Left ventricle myocardium inferior (tissue), 1 donor: ENCODE results near the gene HEG1. TPM values are rescaled to one million over a fixed set of nuclear protein-coding genes. Genes with fewer than 3 reads are reported as not detected.
"Not testable (repeated sequence)": the region's sequence is repeated elsewhere in the genome, so short reads cannot be mapped to it uniquely, and the experiment has no call there.

ENCODE experiments used
- DNase-seq: peaks from one replicate; pipeline ENCODE4 v3.0.0-alpha.2; 2020
- H3K27ac ChIP-seq: fragments of 200-600 bp; replicated peaks from 2 replicates; pipeline ENCODE4 v1.8.0; 2021
- H3K27me3 ChIP-seq: fragments of 200-600 bp; 2 replicates; pipeline ENCODE4 v1.8.0; 2021; ENCODE audit warnings: low read depth
- H3K36me3 ChIP-seq: fragments of 200-600 bp; 2 replicates; pipeline ENCODE4 v1.8.0; 2021
- H3K4me1 ChIP-seq: fragments of 200-600 bp; 2 replicates; pipeline ENCODE4 v1.8.0; 2021
- H3K4me3 ChIP-seq: fragments of 200-600 bp; 2 replicates; pipeline ENCODE4 v1.8.0; 2021; ENCODE audit warnings: mild to moderate bottlenecking, moderate library complexity
- H3K9me3 ChIP-seq: fragments of 200-600 bp; replicated peaks from 2 replicates; pipeline ENCODE4 v1.8.0; 2021
- intact Hi-C: fragments of 100-400 bp; cut with micrococcal nuclease; formaldehyde crosslinking; loops from one replicate; pipeline ENCODE4 v1.11.0; 2022
- total RNA-seq: library from RNA; stranded (reverse); fragmentation: NEBNext Ultra II Directional; extraction: Animal tissue kit (Norgen Biotek cat#: 25700); gene quantifications from one replicate; pipeline ENCODE4 v1.2.1, GENCODE V29; 2021
- TF ChIP-seq, protein P1 (sequence below): fragments of 200-600 bp; IDR thresholded peaks from 2 replicates; pipeline ENCODE4 v1.8.0; 2021; ENCODE audit warnings: antibody characterized with exemption, mild to moderate bottlenecking, borderline replicate concordance
- donor health status: DM: no; HTN: yes; CAD: no; lungs with severe emphysema.

Gene HEG1
- total RNA-seq, 1 donor from 2014 or later: 105 TPM

DNA sequence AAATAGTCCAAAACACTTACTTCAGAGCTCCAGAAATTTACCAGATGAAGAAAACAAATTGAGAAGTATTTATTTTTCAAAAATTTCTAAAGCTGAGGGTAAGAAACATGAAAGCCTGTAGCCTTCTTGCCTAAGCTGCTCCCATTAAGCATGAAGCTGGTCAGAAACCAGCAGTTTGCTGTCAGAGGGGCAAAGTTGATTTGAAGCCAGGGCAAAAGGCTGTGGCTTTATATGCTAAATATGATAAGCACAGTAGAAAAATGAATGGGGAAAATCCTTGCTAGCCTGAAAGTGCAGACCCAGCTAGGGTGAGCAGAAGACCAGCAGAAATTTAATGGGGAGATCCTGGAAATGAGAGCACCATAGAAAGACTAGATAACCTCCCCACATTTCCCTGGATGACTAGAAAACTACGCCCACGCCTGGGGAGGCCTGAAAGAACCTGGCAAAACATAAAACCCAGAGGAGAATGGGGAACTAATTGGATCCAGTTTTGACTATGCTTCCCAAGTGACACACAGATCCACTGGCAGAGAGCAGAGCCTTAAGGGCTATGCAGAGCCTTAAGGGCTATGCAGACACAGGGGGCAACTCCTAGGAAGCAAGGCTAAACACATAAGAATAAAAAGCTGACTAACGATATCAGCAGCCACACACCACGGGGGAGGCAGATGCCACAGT lies 43.0 kb upstream of the HEG1 start:
- Histone ChIP-seq H3K36me3 (no peaks in the 10 kb centered on the region), H3K4me3 (no peak overlapping the region), H3K4me1 (no peaks in the 10 kb centered on the region), H3K27me3 (no peaks in the 10 kb centered on the region), H3K9me3 (peaks cover 17% of the 10 kb centered on the region), H3K27ac (no peak overlapping the region)
- TF ChIP-seq, protein P1, sequence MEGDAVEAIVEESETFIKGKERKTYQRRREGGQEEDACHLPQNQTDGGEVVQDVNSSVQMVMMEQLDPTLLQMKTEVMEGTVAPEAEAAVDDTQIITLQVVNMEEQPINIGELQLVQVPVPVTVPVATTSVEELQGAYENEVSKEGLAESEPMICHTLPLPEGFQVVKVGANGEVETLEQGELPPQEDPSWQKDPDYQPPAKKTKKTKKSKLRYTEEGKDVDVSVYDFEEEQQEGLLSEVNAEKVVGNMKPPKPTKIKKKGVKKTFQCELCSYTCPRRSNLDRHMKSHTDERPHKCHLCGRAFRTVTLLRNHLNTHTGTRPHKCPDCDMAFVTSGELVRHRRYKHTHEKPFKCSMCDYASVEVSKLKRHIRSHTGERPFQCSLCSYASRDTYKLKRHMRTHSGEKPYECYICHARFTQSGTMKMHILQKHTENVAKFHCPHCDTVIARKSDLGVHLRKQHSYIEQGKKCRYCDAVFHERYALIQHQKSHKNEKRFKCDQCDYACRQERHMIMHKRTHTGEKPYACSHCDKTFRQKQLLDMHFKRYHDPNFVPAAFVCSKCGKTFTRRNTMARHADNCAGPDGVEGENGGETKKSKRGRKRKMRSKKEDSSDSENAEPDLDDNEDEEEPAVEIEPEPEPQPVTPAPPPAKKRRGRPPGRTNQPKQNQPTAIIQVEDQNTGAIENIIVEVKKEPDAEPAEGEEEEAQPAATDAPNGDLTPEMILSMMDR: no peak
- intact Hi-C loops: no loop called here
- no peak for DNase-seq

DNA sequence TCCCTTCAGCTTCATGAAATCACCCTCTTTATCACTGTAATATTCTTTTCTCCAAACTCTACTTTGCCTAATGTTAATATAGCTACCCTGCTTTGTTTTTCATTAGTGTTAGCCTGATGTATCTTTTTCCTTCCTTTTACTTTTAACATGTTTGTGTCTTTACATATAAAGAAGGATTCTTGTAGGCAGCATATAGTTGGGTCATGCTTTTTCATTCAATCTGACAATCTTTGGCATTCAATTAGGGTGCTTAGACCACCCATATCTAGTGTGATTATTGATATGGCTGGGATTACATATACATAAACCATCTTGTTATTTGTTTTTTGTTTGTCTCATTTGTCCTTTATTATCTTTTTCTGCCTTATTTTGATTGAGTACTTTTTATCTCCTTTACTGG lies 34.9 kb upstream of the HEG1 start:
- no peak overlapping the region for H3K4me3 ChIP-seq
- no peaks in the 10 kb centered on the region for H3K27me3 ChIP-seq
- DNase-seq: no peak
- peaks cover 15% of the 10 kb centered on the region for H3K9me3 ChIP-seq
- no peaks in the 10 kb centered on the region for H3K36me3 ChIP-seq
- H3K27ac ChIP-seq: no peak overlapping the region
- intact Hi-C loops: no loop called here
- TF ChIP-seq, protein P1: no peak
- peaks cover 11% of the 10 kb centered on the region for H3K4me1 ChIP-seq

DNA sequence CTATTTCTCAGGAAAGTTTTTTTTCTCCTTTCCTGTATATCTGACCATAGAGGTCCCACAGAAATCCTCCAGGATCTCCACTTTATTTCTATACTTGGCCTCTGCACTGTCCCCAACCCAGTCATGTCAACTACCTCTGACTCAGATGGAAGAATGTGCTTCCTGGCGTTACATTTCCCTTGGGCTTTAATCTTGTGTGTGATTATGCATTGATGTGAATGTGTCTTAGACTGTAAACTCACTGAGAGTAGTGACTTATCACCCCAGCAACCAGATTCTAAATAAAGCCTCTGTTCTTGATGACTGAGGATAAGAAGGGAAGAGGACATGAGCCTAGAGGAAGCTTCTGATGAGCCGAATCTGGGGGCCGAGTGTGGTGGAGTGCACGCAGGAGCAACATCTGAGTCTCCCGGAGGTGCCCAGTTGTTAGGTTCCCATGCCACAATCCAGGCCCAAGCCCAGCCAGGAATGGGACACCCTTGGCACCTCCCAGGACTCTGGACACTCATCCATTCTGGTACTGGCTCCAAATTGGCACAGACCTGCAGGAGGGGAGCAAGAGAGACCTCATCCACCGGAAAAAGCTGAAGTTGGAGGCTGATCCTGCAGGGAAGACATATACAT lies 32.1 kb upstream of the HEG1 start:
- peaks cover 11% of the 10 kb centered on the region for H3K4me1 ChIP-seq
- TF ChIP-seq, protein P1: no peak
- intact Hi-C loops: no loop called here

DNA sequence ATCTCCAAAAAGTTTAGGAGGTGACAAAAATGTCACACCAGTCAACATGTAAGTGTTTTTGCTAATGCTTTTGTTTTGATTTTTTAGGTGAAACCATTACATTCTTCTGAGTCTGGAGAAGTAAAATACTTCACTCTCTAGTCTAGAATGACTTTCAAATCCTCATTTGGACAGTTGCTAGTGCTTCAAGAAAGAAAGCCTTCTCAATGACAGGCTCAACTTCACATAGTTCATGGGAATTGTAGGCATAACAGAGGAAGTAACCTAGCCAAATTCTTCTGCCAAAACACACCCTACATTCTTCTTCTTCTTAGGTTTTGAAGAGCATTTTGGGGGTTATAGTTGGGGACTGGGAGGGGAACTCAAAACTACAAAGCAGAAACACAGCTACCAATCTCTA lies 29.4 kb upstream of the HEG1 start:
- Histone ChIP-seq H3K36me3 (no peaks in the 10 kb centered on the region), H3K27me3 (no peaks in the 10 kb centered on the region)
- TF ChIP-seq, protein P1: no peak

More for the DNA sequence above, 32.1 kb upstream of the HEG1 start:
- no peak for DNase-seq
- Histone ChIP-seq H3K4me3 (no peak overlapping the region), H3K36me3 (no peaks in the 10 kb centered on the region), H3K9me3 (peaks cover 14% of the 10 kb centered on the region), H3K27me3 (no peaks in the 10 kb centered on the region), H3K27ac (no peak overlapping the region)

DNA sequence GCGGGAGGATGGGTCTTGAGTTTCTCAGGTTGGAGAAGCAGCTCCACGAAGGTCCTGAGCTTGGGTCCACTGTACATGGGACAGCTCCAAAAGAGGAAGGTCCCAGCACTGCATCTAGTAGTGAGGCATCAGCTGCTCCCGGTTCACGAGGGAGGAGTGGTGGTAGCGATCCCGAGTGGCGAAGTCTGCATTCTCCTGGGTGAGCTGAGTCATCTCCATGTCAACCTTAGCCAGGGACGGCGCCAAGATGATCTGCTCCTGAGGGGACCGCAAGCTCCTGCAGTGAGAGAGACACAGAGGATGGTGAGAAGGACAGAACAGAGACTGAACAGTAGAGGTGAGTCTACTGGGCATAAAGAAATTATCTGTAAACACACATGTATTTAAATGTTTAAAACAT lies 28.0 kb upstream of the HEG1 start:
- no peak overlapping the region for H3K4me3 ChIP-seq
- no peak for DNase-seq
- H3K9me3 ChIP-seq: no peaks in the 10 kb centered on the region
- H3K4me1 ChIP-seq: peaks cover 18% of the 10 kb centered on the region
- no peaks in the 10 kb centered on the region for H3K27me3 ChIP-seq
- no peaks in the 10 kb centered on the region for H3K36me3 ChIP-seq
- H3K27ac ChIP-seq: no peak overlapping the region
- intact Hi-C loops: no loop called here
- TF ChIP-seq, protein P1: no peak

More for the DNA sequence above, 29.4 kb upstream of the HEG1 start:
- intact Hi-C loops: no loop called here
- H3K27ac ChIP-seq: no peak overlapping the region
- no peak for DNase-seq
- H3K4me1 ChIP-seq: peaks cover 11% of the 10 kb centered on the region
- H3K4me3 ChIP-seq: no peak overlapping the region
- H3K9me3 ChIP-seq: peaks cover 2% of the 10 kb centered on the region

DNA sequence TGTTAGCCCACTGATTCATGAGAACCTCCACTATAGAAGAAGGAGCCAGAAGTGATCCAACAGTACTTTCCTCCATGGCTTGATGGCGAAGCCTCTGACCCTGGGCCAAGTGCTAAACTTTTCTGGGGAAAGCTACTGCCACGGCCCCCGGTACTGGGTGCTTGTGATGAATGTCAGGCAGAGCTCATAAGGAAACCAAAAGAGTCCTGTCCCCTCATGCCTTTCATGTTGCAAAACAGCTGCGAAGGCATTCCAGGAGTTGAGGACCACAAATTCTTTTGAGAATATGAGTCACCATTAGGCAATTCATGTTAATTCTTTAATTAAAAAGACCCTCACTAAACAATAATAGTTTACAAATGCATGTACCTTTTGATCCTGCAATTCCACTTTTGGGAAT lies 26.5 kb upstream of the HEG1 start:
- not testable (repeated sequence) for DNase-seq

More for the DNA sequence above, 26.5 kb upstream of the HEG1 start:
- H3K4me1 ChIP-seq, H3K4me3 ChIP-seq, H3K27ac ChIP-seq, H3K9me3 ChIP-seq, H3K27me3 ChIP-seq, H3K36me3 ChIP-seq, intact Hi-C loops: not testable (repeated sequence)
